A673 (cell line): ENCODE measurements around the gene NFKB1. TPM values are rescaled to one million over a fixed set of nuclear protein-coding genes. Genes with fewer than 3 reads are reported as not detected.
"Not testable (repeated sequence)": the region's sequence is repeated elsewhere in the genome, so short reads cannot be mapped to it uniquely, and the experiment has no call there.

Experiments used
- BruUV-seq: library from RNA; stranded (reverse); fragments of 400-500 nt; replicated peaks from 2 replicates; lab custom pipeline; 2021; lab: Mats Ljungman, UMichigan
- CTCF ChIA-PET: fragments of 300-600 bp; sonication (Branson Sonifier 250); formaldehyde crosslinking; loops from one replicate; lab custom pipeline; 2022; ENCODE audit warnings: antibody characterized with exemption; lab: Charles Lee
- POLR2A ChIA-PET: fragments of 300-600 bp; sonication (Branson Sonifier 250); formaldehyde crosslinking; loops from one replicate; lab custom pipeline; 2022; ENCODE audit warnings: antibody characterized with exemption; ENCODE audit not compliant: low non-redundant PET; lab: Charles Lee
- DNase-seq: peaks from one replicate; pipeline ENCODE4 v3.0.0-alpha.2; 2015; ENCODE audit warnings: low spot score
- H3K27ac ChIP-seq: fragments of 200-600 bp; sonication (generic); 2 replicates; pipeline ENCODE4 v1.5.1; 2016; ENCODE audit warnings: mixed run types, low read depth, mild to moderate bottlenecking, mixed read lengths, antibody characterized with exemption, low read length; ENCODE audit not compliant: poor library complexity, severe bottlenecking
- H3K27me3 ChIP-seq: fragments of 200-600 bp; sonication (generic); replicated peaks from 2 replicates; pipeline ENCODE4 v1.6.1; 2017; ENCODE audit warnings: mixed run types, low read depth, mild to moderate bottlenecking, mixed read lengths, antibody characterized with exemption, low read length; ENCODE audit not compliant: insufficient read depth, poor library complexity
- H3K36me3 ChIP-seq: fragments of 200-600 bp; sonication (generic); 2 replicates; pipeline ENCODE4 v1.6.1; 2016; ENCODE audit warnings: mixed run types, mild to moderate bottlenecking, mixed read lengths, antibody characterized with exemption, low read length; ENCODE audit not compliant: insufficient read depth, poor library complexity, severe bottlenecking
- H3K4me1 ChIP-seq: fragments of 200-600 bp; sonication (generic); 2 replicates; pipeline ENCODE4 v1.6.1; 2017; ENCODE audit warnings: mixed run types, mild to moderate bottlenecking, mixed read lengths, antibody characterized with exemption, low read length; ENCODE audit not compliant: insufficient read depth, poor library complexity, severe bottlenecking
- H3K4me3 ChIP-seq: fragments of 200-600 bp; sonication (generic); 2 replicates; pipeline ENCODE4 v1.5.1; 2016; ENCODE audit warnings: low read depth, mixed run types, mild to moderate bottlenecking, mixed read lengths, low read length; ENCODE audit not compliant: poor library complexity, severe bottlenecking
- H3K9me3 ChIP-seq: fragments of 200-600 bp; sonication (generic); 2 replicates; pipeline ENCODE4 v1.6.1; 2016; ENCODE audit warnings: mixed run types, low read depth, mild to moderate bottlenecking, mixed read lengths, antibody characterized with exemption, low read length; ENCODE audit not compliant: poor library complexity, severe bottlenecking
- EZH2 ChIP-seq: fragments of 200-600 bp; sonication (generic); IDR thresholded peaks from 2 replicates; pipeline ENCODE4 v1.6.1; 2017; ENCODE audit warnings: borderline replicate concordance, low read depth, mild to moderate bottlenecking, mixed read lengths, antibody characterized with exemption, low read length; ENCODE audit not compliant: poor library complexity, severe bottlenecking
- intact Hi-C: fragments of 100-400 bp; cut with micrococcal nuclease; formaldehyde crosslinking; loops from one replicate; pipeline ENCODE4 v1.10.0; 2022; ENCODE audit not compliant: unreplicated experiment
- total RNA-seq: library from RNA; stranded (reverse); gene quantifications from 2 replicates; pipeline ENCODE4 v1.2.3, GENCODE V29; 2021
- TF ChIP-seq, protein P1 (sequence below): fragments of 300-800, 200-600 bp; sonication (generic); conservative IDR thresholded peaks from 2 replicates; pipeline ENCODE4 v1.5.1; 2017; ENCODE audit warnings: low read depth, mild to moderate bottlenecking, antibody characterized with exemption, low read length, moderate library complexity, mixed read lengths

NFKB1 gene
- total RNA-seq, 1 experiment from 2014 or later: 26.1 TPM

DNA sequence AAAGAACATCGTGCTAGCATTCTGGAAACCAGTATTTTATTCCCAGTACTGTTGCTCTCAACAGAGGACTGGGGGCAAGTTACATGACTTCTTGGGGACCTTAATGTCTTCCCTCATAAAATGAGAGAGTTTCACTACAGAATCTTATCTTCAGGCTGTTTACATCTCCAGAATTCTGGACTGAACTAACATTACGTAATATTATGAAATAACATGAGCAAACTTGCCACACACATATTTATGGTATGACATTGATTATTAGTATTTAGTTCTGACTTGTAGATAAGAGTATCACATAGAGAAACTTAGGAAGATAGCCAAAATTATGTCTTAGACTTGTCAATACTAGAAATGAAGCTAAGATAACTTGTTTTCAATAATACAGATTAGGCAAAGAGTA, 68.0 kb downstream of the NFKB1 start:
- CTCF ChIA-PET: no interaction called here
- Histone ChIP-seq H3K4me1 (peaks cover 2% of the 10 kb centered on the region), H3K4me3 (no peak overlapping the region), H3K27me3 (no peaks in the 10 kb centered on the region), H3K9me3 (no peaks in the 10 kb centered on the region), H3K36me3 (no peaks in the 10 kb centered on the region), H3K27ac (no peak overlapping the region)
- intact Hi-C loops: no loop called here
- POLR2A ChIA-PET: no interaction called here
- no peak for DNase-seq
- no TSS peak for BruUV-seq
- TF ChIP-seq, protein P1, sequence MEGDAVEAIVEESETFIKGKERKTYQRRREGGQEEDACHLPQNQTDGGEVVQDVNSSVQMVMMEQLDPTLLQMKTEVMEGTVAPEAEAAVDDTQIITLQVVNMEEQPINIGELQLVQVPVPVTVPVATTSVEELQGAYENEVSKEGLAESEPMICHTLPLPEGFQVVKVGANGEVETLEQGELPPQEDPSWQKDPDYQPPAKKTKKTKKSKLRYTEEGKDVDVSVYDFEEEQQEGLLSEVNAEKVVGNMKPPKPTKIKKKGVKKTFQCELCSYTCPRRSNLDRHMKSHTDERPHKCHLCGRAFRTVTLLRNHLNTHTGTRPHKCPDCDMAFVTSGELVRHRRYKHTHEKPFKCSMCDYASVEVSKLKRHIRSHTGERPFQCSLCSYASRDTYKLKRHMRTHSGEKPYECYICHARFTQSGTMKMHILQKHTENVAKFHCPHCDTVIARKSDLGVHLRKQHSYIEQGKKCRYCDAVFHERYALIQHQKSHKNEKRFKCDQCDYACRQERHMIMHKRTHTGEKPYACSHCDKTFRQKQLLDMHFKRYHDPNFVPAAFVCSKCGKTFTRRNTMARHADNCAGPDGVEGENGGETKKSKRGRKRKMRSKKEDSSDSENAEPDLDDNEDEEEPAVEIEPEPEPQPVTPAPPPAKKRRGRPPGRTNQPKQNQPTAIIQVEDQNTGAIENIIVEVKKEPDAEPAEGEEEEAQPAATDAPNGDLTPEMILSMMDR: no peak
- no peak for TF ChIP-seq EZH2

DNA sequence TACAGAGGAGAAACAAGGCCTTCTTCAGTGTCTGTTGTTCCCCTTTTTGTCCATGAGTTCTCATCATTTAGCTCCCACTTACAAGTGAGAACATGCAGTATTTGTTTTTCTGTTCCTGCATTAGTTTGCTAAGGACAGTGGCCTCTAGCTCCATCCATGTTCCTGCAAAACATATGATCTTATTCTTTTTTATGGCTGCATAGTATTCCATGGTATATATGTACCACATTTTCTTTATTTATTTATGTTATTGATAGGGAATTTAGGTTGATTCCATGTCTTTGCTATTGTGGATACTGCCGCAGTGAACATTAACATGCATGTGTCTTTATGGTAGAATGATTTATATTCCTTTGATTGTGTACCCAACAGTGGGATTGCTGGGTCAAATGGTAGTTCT, 69.1 kb downstream of the NFKB1 start:
- H3K27ac ChIP-seq, H3K4me3 ChIP-seq, H3K9me3 ChIP-seq, POLR2A ChIA-PET, DNase-seq, H3K36me3 ChIP-seq, H3K27me3 ChIP-seq, intact Hi-C loops, CTCF ChIA-PET, H3K4me1 ChIP-seq, BruUV-seq: not testable (repeated sequence)

DNA sequence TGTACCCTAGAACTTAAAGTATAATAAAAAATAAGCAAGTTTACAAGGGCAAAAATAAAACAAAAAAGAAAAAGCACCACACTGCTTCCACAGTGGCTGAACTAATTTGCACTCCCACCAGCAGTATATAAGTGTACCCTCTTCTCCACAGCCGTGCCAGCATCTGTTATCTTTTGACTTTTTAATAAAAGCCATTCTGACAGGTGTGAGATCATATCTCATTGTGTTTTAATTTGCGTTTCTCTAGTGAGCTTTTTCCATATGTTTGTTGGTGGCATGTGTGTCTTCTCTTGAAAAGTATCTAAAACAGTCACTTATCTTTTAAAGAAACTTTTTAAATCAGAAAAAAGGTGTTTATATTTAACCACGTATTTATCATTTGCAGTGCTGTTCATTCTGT, 71.3 kb downstream of the NFKB1 start:
- H3K4me3 ChIP-seq: no peak overlapping the region
- no TSS peak for BruUV-seq
- no peak overlapping the region for H3K27ac ChIP-seq
- H3K9me3 ChIP-seq: no peaks in the 10 kb centered on the region
- TF ChIP-seq EZH2: no peak
- TF ChIP-seq, protein P1: no peak
- intact Hi-C loops: no loop called here
- CTCF ChIA-PET: no interaction called here
- peaks cover 3% of the 10 kb centered on the region for H3K4me1 ChIP-seq
- no peaks in the 10 kb centered on the region for H3K36me3 ChIP-seq
- DNase-seq: no peak
- no peaks in the 10 kb centered on the region for H3K27me3 ChIP-seq
- POLR2A ChIA-PET: no interaction called here

DNA sequence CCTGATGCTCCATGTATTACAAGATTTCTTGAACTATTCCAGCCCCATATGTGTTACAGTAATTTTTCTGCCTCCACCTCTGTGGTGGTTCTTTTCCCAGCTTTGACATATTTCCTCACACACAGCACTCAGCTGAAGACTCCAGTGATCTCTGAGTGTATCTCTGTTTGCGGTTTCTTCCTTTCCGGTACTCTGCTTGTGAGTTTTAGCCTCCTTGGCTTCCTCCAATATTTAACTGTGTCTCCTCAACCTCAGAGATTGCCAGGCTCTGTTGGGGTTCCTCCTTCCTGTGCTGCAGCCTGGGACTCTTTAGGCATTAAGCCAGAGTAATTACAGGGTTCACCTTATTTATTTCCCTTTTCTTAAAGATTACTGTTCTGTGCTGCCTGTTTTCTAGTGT, 73.2 kb downstream of the NFKB1 start:
- peaks cover 3% of the 10 kb centered on the region for H3K4me1 ChIP-seq
- no TSS peak for BruUV-seq
- intact Hi-C loops: no loop called here
- POLR2A ChIA-PET: interaction anchor here (0.5 kb wide), 1 partner anchor 9 kb away, joined by 3 read pairs; no protein-coding TSS in a partner anchor
- no peaks in the 10 kb centered on the region for H3K9me3 ChIP-seq
- no peak overlapping the region for H3K27ac ChIP-seq
- no peak overlapping the region for H3K4me3 ChIP-seq
- H3K36me3 ChIP-seq: no peaks in the 10 kb centered on the region
- DNase-seq: peak; percentile 71
- no peak for TF ChIP-seq EZH2
- TF ChIP-seq, protein P1: no peak
- no peaks in the 10 kb centered on the region for H3K27me3 ChIP-seq
- CTCF ChIA-PET: no interaction called here
